ENCODE measurements around the gene INTS14. TPM values are rescaled to one million over a fixed set of nuclear protein-coding genes. Genes with fewer than 3 reads are reported as not detected.

The INTS14 gene
- total RNA-seq, 1 experiment from 2014 or later, result 44.7 TPM

DNA sequence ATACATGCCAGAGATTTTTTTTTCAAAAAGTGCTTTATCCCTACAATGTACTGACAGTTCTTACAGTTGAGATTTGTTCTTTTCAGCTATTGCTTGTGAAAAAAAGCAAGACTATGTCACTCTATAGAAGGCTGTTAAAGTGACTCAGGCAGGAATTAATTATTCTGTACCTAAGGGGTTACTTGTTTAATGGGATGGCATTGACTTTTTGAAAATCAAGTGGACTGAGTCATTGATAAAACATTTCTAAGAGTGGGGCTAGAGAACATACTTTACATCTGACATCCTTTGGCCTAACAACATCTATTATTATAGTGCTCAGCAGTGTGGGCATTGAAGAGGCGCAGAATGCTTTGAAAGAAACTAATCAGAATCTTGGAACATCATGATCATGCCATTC is 34.3 kb downstream of the INTS14 start:
- no peak overlapping the region for H3K4ac ChIP-seq (ENCODE audit: low read depth, low read length)
- H3K9me3 ChIP-seq (ENCODE audit: control insufficient read depth, low read depth, low read length), result no peaks in the 10 kb centered on the region
- H3K4me1 ChIP-seq (ENCODE audit: insufficient read depth, low read length), result 0 out of 2 replicates have a peak, but pooled peaks cover 3% of the 10 kb centered on the region
- Mint-ChIP-seq H3K9me3 (no peaks in the 10 kb centered on the region), H3K27me3 (ENCODE audit: low read depth) (no peaks in the 10 kb centered on the region), H3K27ac (peak overlapping the region in 1 of 3 experiments; percentile 52; a peak in 2 of 7 replicates), H3K4me1 (peaks cover 2 to 13% of the 10 kb centered on the region in 2 experiments; a peak in 2 of 4 replicates), H3K4me3 (no peak overlapping the region), H3K36me3 (ENCODE audit: insufficient read depth in 1 of 3, low read depth in 3 of 3) (peaks cover 14 to 67% (median 44%) of the 10 kb centered on the region in 3 experiments; a peak in 6 of 7 replicates)
- H3T11ph ChIP-seq (ENCODE audit: low read length), result no peak overlapping the region
- H3K9ac ChIP-seq (ENCODE audit: extremely low read depth, insufficient read length, low read length), result no peak overlapping the region
- H3K56ac ChIP-seq (ENCODE audit: insufficient read length, low read depth, low read length), result no peak overlapping the region
- H3K23me2 ChIP-seq (ENCODE audit: insufficient read length, low read depth, low read length, poor library complexity, severe bottlenecking), result no peaks in the 10 kb centered on the region
- H2BK12ac ChIP-seq (ENCODE audit: insufficient read length, low read depth, low read length), result no peak overlapping the region
- H2BK5ac ChIP-seq (ENCODE audit: insufficient read length, low read length), result no peak overlapping the region
- H2BK120ac ChIP-seq (ENCODE audit: low read depth, low read length, poor library complexity, severe bottlenecking), result no peak overlapping the region
- H3K18ac ChIP-seq (ENCODE audit: insufficient read length, low read depth, low read length), result no peak overlapping the region
- no peak overlapping the region for H3K23ac ChIP-seq (ENCODE audit: insufficient read length, low read depth, low read length)
- H3K14ac ChIP-seq (ENCODE audit: insufficient read depth, low read length), result no peak overlapping the region
- no peaks in the 10 kb centered on the region for H3K27me3 ChIP-seq (ENCODE audit: insufficient read depth, low read length)
- H2AFZ ChIP-seq (ENCODE audit: low read length), result no peak overlapping the region
- no peaks in the 10 kb centered on the region for H3K79me2 ChIP-seq (ENCODE audit: insufficient read depth, low read length)
- H4K20me1 ChIP-seq (ENCODE audit: control insufficient read depth, insufficient read depth, insufficient read length), result no peaks in the 10 kb centered on the region
- no CpG with 5 or more reads among the region's 1 CpG for WGBS (ENCODE audit: extremely low coverage, insufficient read length, low lambda C conversion rate)
- H4K5ac ChIP-seq (ENCODE audit: insufficient read length, low read depth, low read length), result no peak overlapping the region
- DNase-seq, result no peak
- no peaks in the 10 kb centered on the region for H3K79me1 ChIP-seq (ENCODE audit: insufficient read depth, low read depth, low read length, poor library complexity, severe bottlenecking)
- no peak overlapping the region for H4K91ac ChIP-seq (ENCODE audit: insufficient read length, low read depth, low read length)
- no peak overlapping the region for H2BK15ac ChIP-seq (ENCODE audit: low read depth, low read length)
- H3K27ac ChIP-seq (ENCODE audit: insufficient read length, low read depth, low read length), result no peak overlapping the region
- no peak overlapping the region for H2BK20ac ChIP-seq (ENCODE audit: low read depth, low read length, poor library complexity, severe bottlenecking)
- H4K8ac ChIP-seq (replicated peaks; ENCODE audit: insufficient read length, low read depth, low read length), result no peak overlapping the region
- TF ChIP-seq, protein P1, sequence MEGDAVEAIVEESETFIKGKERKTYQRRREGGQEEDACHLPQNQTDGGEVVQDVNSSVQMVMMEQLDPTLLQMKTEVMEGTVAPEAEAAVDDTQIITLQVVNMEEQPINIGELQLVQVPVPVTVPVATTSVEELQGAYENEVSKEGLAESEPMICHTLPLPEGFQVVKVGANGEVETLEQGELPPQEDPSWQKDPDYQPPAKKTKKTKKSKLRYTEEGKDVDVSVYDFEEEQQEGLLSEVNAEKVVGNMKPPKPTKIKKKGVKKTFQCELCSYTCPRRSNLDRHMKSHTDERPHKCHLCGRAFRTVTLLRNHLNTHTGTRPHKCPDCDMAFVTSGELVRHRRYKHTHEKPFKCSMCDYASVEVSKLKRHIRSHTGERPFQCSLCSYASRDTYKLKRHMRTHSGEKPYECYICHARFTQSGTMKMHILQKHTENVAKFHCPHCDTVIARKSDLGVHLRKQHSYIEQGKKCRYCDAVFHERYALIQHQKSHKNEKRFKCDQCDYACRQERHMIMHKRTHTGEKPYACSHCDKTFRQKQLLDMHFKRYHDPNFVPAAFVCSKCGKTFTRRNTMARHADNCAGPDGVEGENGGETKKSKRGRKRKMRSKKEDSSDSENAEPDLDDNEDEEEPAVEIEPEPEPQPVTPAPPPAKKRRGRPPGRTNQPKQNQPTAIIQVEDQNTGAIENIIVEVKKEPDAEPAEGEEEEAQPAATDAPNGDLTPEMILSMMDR (conservative IDR thresholded peaks at IDR 0.05), result no peak
- H3K4me2 ChIP-seq (ENCODE audit: insufficient read depth, insufficient read length, low read length), result no peak overlapping the region
- no peak overlapping the region for H2AK5ac ChIP-seq (ENCODE audit: insufficient read length, low read length)
